HG02571 (cell line): ENCODE data around the gene HNRNPD.
"Not testable (repeated sequence)": the region's sequence is repeated elsewhere in the genome, so short reads cannot be mapped to it uniquely, and the experiment has no call there.

Experiments used
- ATAC-seq: cut with Tn5 transposase; IDR thresholded peaks from one replicate; pipeline ENCODE4 v1.9.1; 2021; ENCODE audit warnings: mild to moderate bottlenecking, moderate library complexity; ENCODE audit not compliant: unreplicated experiment

The HNRNPD gene

DNA sequence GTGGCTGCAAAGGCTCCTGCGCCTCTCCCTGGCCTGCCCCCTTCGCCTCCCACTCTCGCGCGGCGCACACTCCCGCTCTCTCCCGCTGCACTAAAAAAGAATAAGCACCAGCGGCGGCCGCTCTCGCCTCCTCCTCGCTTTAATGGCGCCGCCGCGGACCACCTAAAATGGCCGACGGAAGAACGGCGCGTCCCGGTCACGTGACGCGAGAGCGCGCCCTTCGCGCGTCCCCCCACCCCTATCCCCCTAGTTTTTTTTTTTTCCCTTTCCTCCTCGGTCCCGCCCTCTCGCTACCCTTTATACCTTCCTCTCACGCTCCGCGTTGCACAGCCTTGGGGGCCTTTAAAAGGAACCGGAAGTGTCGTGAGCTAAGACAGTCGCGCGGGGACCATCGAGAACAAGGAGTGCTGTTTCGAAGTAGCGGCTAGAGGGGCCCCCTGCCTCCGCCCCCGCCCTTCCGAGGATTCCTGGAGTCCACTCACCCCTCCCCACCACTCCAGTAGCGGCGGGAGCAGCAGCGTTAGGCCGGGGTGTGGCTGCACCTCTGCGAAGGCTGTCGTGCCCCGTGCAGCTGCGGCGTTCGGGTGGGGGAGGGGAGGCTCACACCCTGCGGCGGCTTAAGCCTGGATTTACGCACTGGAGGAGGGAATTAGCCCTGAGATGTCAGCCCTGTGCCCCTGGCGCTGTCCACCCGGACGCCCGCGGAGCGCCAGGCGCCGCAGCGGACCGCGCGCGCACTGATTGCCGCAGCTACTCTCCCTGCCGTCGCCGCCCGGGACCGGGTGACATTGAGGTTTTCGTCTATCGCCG is at the start of gene HNRNPD:
Gene HNRNPD (minus strand): TSS at position 176 of the 810 bp plus-strand sequence. CDS start 313 bp downstream, outside the sequence.
- ATAC-seq = peak; percentile 96

GRCh38 chr4:82422616-82423015 is 48.8 kb upstream of the HNRNPD start:
- ATAC-seq = no peak

GRCh38 chr4:82421796-82422560 is 48.2 kb upstream of the HNRNPD start:
- no peak for ATAC-seq

DNA sequence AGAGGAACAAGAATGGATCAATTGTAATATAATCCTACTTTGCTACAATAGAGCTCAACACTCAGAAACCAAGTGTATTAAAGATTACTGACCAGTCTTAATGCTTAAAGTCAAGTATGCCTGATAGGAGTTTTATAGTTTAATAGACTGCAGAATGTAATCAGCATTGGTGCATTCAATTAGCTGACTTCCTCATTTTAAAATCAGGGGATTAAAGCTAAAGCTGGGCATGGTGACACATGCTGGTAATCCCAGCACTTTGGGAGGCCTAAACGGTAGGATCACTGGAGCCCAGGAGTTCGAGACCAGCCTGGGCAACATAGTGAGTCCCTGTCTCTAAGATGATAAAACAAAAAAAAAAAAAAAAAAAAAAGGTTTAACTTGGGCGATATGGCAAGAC is 45.7 kb upstream of the HNRNPD start:
- no peak for ATAC-seq

DNA sequence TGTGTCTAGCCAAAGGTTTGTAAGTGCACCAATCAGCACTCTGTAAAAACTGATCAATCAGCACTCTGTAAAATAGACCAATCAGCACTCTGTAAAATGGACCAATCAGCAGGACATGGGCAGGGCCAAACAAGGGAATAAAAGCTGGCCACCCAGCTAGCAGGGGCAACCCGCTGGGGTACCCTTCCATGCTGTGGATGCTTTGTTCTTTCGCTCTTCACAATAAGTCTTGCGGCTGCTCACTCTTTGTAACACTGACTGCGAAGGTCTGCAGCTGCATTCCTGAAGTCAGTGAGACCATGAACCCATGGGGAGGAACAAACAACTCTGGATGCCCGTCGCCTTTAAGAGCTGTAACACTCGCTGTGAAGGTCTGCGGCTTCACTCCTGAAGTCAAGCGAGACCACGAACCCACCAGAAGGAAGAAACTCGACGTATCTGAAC is 42.2 kb upstream of the HNRNPD start:
- no peak for ATAC-seq

- ATAC-seq = not testable (repeated sequence)
Measured at GRCh38 chr4:82415061-82415460, 41.3 kb upstream of the HNRNPD start.

GRCh38 chr4:82403725-82404124 is 29.9 kb upstream of the HNRNPD start:
- no peak for ATAC-seq

DNA sequence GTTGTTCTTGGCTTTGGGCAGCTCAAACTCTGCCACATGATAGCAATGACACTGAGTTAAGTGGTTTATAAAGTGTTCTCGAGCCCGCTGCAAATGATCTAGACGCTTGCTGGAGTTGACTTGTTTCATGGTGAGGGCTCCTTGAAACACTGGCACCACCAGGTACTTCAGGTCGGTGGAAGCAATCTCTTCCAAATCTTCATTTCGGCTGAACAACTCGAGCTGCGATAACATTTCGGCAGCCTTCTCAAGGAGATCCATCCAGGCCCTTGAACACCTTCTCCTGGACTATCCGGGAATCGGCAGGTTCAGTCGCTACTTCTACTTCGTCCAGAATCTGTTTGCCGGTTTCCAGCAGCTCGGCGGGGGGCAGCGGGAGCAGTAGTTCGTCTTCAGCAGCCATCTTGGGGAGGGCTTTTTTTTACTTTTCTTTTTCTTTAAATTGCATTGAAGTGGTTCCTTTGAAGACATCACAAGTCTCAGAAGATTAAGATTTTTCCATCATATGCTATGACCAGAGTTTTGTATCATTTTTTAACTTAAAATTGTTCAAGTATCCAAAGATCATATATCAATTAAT is 28.5 kb upstream of the HNRNPD start:
- no peak for ATAC-seq

- ATAC-seq = no peak
Measured at GRCh38 chr4:82401600-82401999, 27.8 kb upstream of the HNRNPD start.

GRCh38 chr4:82398263-82398662 is 24.5 kb upstream of the HNRNPD start:
- ATAC-seq = no peak

DNA sequence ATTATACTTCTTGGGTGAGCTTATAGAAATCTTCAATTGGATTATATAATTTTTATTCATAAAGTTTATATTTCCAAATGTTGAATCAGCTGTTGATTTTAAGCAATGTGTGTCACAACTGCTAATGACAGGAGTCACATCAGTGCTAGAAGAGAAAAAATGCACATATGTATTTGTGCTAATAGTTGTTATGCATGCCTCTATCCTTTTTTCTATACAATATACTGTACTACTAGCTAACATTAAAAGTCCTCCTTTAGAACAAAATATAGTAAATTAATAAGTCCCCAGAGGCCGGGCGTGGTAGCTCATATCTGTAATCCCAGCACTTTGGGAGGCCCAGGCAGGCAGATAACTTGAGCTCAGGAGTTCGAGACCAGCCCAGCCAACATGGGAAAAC is 23.7 kb upstream of the HNRNPD start:
- ATAC-seq = no peak

DNA sequence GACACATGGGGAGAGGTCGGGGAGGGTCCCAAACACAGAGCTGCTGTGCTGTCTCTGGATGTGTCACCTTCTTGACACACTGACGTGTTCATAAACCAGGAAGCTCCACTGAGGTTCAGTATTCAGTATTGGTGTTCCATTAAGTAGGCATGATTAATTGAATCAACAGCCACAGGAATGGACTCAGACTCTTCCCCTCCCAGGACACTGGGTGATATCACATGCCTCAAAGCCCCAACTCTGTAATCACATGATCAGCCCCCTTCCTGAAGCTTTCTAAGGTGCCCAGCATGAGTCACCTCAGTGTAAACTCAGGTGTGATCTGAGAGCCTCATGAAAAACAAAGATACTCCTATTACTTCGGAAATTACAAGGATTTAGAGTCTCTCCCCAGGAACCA is 21.1 kb upstream of the HNRNPD start:
- no peak for ATAC-seq

- ATAC-seq = not testable (repeated sequence)
Measured at GRCh38 chr4:82390061-82390460, 16.3 kb upstream of the HNRNPD start.

- no peak for ATAC-seq
Measured at GRCh38 chr4:82388405-82388804, 14.6 kb upstream of the HNRNPD start.

- ATAC-seq = not testable (repeated sequence)
Measured at GRCh38 chr4:82386312-82386711, 12.5 kb upstream of the HNRNPD start.

GRCh38 chr4:82382751-82383150 is 9.0 kb upstream of the HNRNPD start:
- no peak for ATAC-seq

DNA sequence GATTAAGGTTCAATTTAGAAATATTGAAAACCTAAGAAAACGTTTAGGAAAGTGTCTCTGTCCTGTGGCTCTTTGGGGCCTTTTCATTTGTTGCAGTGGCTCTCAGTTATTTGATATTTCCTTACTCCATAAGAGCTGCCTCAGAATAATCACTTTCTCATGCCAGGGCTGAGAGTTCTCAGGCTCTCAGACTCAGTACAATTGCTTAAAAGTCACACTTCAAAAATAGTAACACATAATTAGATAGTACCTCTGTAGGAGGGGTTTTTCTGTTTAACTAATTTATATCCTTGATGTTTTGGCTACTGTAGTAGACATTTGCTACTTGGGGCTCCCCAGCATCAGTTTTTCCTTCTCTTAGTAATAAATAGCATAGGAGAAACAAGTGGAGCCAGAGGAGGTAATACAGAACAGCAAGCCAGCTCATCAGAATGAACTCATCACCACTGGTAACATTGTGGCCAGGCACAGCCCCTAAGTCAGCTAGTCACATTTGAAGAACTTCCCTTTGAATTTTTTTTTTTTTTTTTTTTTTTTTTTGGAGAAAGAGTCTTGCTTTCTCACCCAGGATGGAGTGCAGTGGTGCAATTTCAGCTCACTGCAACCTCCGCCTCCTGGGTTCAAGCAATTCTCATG is 8.0 kb upstream of the HNRNPD start:
- ATAC-seq = no peak

GRCh38 chr4:82381235-82381634 is 7.4 kb upstream of the HNRNPD start:
- ATAC-seq = no peak

- ATAC-seq = no peak
Measured at GRCh38 chr4:82380831-82381230, 7.0 kb upstream of the HNRNPD start.

DNA sequence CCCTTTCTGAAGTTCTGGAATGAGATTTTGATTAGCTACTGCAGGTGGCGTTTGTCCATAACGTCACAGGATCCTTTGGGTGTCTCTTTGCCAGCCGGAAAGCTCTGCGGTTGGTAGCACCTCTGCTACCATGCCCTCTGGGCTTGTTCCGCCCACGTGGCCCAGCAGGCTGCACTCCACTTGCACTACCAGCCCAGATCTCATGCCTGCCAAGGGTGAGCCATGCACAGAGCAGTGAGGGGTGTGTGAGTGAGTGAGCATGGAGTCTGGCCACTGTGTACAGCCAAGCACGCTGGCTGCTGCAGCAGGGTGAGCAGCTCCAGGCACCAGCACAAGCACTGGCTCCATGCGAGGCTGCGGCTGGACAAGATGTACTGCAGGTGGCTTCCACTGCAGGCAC is 6.6 kb upstream of the HNRNPD start:
- ATAC-seq = no peak

- ATAC-seq = no peak
Measured at GRCh38 chr4:82376109-82376508, 2.3 kb upstream of the HNRNPD start.
